ENCODE measurements around the gene CBL. TPM values are rescaled to one million over a fixed set of nuclear protein-coding genes. Genes with fewer than 3 reads are reported as not detected.

The CBL gene
- total and polyA plus RNA-seq, 10 of the 15 experiments (the other 5 are each of a cell fraction or from before 2014, with no cell fraction given), result 3.9 to 27.1 (median 9.5) TPM

DNA sequence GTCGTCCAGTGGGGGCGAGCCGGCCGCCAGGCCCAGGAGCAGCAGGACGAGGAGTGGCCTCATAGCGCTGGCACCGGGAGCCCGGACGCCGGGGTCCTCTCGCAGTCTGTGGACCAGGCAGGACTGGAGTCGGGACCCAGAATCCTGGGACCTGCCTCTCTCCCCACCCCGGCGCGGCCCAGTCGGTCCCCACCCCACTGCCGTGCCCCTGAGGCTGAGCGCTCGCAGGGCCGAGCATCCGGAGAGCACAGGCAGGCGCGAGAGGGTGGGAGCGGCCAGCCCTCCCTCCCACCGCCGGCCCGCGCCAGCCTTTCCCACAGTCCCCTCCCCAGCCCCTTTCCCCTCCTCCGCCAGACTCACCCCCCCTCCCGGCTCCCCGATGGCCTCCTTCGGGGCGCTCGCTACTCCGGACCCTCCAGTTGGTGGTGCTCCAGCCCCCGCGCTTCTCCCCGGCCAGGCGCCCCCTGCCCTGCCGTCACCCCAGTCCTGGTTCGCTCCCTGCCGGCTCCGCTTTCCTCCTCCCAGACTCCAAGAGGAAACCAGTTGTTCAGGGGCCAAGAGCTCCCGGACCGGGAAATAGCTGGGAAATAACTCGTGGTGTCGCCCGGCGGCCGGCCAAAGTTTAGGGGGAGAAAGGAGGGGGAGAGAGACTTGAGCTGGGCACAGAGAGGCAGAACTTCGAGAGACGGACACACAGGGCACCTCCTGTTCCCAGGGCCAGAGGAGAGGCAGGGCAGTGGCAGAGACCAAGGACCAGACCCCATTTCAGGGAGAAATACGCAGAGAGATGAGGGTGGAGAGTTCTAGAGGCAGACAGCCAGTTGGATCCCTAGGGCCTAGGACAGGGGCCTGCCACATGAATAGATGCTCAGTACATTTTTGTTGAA is 134.4 kb downstream of the CBL start, which contains the start of gene C1QTNF5:
Gene C1QTNF5 (minus strand): TSS at position 549 of the 887 bp plus-strand sequence. CDS start 486 bp downstream, at position 63.
- no peak within 1 kb of the TSS for H2AFZ ChIP-seq (ENCODE audit: control insufficient read depth, low read depth, low read length)
- peaks cover 9 to 11% of the 10 kb centered on the region in 2 experiments for H3K27me3 ChIP-seq (replicated peaks in 1 of 2; ENCODE audit: control insufficient read depth in 2 of 2, insufficient read depth in 2 of 2, low read length in 1 of 2)
- in situ Hi-C loops (cut with MboI), result no loop called here
- POLR2A ChIA-PET, result no interaction called here
- RAD21 ChIA-PET (ENCODE audit: unreplicated experiment), result no interaction called here
- SMC1A ChIA-PET (ENCODE audit: uncharacterized antibody, unreplicated experiment), result interaction anchor here (1.1 kb wide), 1 partner anchor 19 kb away, joined by 3 read pairs; no protein-coding TSS in a partner anchor
- H4K20me1 ChIP-seq (ENCODE audit: control insufficient read depth, insufficient read depth), result no peaks in the 10 kb centered on the region
- no TSS peak for BruUV-seq (replicated peaks)
- no peak; the same call in 2 of the 3 replicates for ATAC-seq
- H3K9me3 ChIP-seq (replicated peaks; ENCODE audit: control insufficient read depth, insufficient read depth, low read length), result no peaks in the 10 kb centered on the region
- 16% methylated on average over 32 of the region's 53 CpGs for WGBS (ENCODE audit: insufficient coverage, insufficient replicate concordance, low lambda C conversion rate, missing lambda C conversion rate)
- CTCF ChIA-PET, result interaction anchor here (0.6 to 3.7 kb wide), 9 partner anchors 14 to 474 kb away, joined by 3 to 45 read pairs (median 3); no protein-coding TSS in a partner anchor
- H3K4me3 ChIP-seq, result no peak within 1 kb of the TSS
- intact Hi-C loops (cut with micrococcal nuclease; ENCODE audit: unreplicated experiment), result no loop called here
- H3K36me3 ChIP-seq (ENCODE audit: control insufficient read depth in 2 of 2, insufficient read depth in 2 of 2, low read length in 1 of 2), result no peaks in the 10 kb centered on the region
- TF ChIP-seq SP1 (IDR thresholded peaks at IDR 0.05; ENCODE audit: low read depth, low read length) (no peak), LARP7 (IDR thresholded peaks at IDR 0.05) (0 out of 2 replicates have a peak, but pooled peaks have one; percentile 11), ZNF24 (IDR thresholded peaks at IDR 0.05) (no peak), SMARCA5 (IDR thresholded peaks at IDR 0.05) (no peak), MYB (IDR thresholded peaks at IDR 0.05; ENCODE audit: borderline replicate concordance, low read depth, low read length) (no peak), ETV6 (conservative IDR thresholded peaks at IDR 0.05 in 1 of 2, IDR thresholded peaks at IDR 0.05 in 1 of 2; ENCODE audit: borderline replicate concordance in 1 of 2, low read depth in 1 of 2) (no peak)
- DNase-seq (ENCODE audit: low read depth, low spot score), result no peak
- no peak within 1 kb of the TSS for H3K27ac ChIP-seq (ENCODE audit: control insufficient read depth, insufficient read depth)
- peaks cover 2% of the 10 kb centered on the region for H3K79me2 ChIP-seq (ENCODE audit: control insufficient read depth, insufficient read depth, low read length)
- H3K4me2 ChIP-seq (ENCODE audit: control insufficient read depth, insufficient read depth), result 0 out of 2 replicates have a peak within 1 kb of the TSS, but pooled peaks have one; percentile 9
- peaks cover 5% of the 10 kb centered on the region; the same call in 1 of the 2 replicates for H3K4me1 ChIP-seq (ENCODE audit: control insufficient read depth, insufficient read depth, low read length)
- FAIRE-seq, result no peak
- H3K9ac ChIP-seq (ENCODE audit: control insufficient read depth, insufficient read depth, low read length), result no peak within 1 kb of the TSS

Measured in GM12878 (cell line).